NCI-H82 (cell line): Measurements from ENCODE around the gene USP28.
A peak's percentile ranks its signal among the peaks of the same experiment; 100 is the strongest.
"Not testable (repeated sequence)": the region's sequence is repeated elsewhere in the genome, so short reads cannot be mapped to it uniquely, and the experiment has no call there.

Source experiments
- DNase-seq: peaks from one replicate; lab custom pipeline; 2025; lab: John Stamatoyannopoulos, UW

USP28 gene

DNA sequence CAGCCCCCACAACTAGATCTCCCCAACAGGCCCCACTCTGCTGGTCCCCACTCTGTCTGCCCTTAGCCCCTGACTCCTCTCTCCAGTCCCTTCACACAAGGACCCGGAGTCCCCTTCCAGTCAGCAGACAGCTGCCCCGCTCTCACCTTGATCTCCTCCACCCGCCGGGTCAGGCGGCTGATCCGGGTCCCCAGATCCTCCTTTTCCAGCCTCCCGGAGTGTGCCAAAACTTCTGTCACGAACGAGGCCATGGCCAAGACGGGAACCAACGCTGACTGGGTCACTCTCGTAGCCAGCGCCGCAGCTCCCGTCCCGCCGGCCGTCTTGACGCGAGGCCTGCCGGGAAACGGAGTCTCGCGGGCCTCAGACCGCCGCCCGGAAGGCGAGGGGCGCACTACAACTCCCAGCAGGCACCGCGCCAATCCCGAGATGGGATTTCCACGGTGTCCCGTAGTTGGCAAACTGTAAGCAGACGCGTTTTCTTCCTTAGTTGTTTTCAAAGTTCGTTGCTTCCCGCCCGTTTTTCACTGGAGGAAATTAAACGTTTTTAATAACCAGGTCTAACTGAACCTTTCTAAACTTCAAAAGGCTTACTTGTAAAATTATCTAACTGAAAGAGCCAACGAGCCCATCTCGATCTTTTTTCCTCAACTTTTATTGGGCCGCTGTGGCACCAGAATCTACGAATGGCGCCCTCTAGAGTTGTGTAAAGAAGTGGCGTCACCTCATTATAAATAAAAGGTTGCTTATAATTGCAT, 101.8 kb downstream of the USP28 start, which contains the start of gene ZW10:
ZW10 (minus strand) TSS at position 277 of the 758 bp plus-strand sequence; CDS start at position 251, 26 bp downstream.
- DNase-seq, result peak; percentile 95

DNA sequence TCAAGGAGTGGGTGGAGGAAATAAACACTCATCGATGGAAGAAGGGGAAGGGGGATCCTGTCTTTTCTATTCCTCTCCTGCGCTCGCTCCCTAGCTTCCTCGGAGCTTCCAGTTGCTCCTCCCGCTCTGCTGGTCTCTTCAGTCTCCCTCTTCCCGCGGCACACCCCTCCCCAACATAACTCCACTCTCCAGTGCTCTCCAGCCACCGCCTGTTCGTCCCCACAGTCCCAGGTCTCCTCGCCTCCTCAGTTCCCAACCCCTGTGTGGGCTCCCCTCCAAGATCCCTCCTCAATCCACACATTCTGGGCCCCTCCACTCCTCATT, 102.3 kb downstream of the USP28 start:
- peak; percentile 48 for DNase-seq

GRCh38 chr11:113771964-113772363, 103.4 kb downstream of the USP28 start:
- no peak for DNase-seq

DNA sequence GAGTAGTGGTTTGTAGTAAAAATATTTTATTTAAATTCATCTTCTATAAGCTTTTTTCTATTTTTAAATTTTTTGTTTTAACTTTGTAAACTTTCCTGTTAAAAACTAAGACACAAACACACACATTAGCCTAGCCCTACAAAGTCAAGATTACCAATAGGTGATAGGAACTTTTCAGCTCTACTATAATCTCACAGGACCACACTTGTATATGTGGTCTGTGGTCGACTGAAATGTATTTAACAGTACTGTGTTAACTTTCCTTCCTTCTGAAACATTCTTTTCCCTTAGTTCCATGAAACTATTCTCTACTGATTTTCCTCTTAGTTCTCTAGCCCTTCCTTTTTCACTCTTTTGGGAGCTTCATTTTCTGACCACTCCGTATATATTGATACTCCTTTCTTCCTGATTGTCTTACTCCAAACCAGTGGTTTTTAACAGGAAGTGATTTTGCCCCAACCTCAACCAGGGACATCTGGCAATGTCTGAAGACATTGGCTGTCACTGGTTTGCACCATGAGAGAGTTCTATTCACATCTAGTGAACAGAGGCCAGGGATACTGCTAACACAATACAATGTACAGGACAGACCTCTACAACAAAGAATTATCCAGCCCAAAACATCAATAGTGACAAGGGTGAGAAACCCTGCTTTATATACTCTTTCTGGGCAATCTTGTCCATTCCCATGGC, 110.7 kb downstream of the USP28 start:
- DNase-seq, result no peak

DNA sequence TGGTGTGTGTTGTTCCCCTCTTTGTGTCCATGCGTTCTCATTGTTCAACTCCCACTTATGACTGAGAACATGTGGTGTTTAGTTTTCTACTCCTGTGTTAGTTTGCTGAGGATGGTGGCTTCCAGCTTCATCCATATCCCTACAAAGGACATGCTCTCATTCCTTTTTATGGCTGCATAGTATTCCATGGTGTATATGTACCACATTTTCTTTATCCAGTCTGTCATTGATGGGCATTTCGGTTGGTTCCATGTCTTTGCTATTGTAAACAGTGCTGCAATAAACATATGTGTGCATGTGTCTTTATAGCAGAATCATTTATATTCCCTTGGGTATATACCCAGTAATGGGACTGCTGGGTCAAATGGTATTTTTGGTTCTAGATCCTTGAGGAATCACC, 112.3 kb downstream of the USP28 start:
- not testable (repeated sequence) for DNase-seq

GRCh38 chr11:113760241-113760640, 115.1 kb downstream of the USP28 start:
- no peak for DNase-seq

DNA sequence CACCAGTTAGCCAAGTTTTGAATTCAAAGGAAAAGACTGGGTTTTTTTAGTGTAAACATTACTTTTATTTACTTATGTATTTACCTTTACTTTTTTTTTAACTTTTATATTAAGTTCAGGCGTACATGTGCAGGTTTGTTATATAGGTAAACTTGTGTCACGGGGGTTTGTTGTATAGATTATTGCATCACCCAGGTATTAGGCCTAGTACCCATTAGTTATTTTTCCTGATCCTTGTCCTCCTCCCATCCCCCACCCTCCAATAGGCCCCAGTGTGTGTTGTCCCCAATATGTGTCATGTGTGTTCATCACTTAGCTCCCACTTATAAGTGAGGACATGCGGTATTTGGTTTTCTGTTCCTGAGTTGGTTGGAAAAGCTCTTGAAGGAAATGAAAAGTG, 122.4 kb downstream of the USP28 start:
- no peak for DNase-seq
